Body of pancreas (tissue), 4 donors: ENCODE results near the gene SLC22A2.

Experiments
- POLR2A ChIP-seq, 3 donors: fragments of 450-650 bp; IDR thresholded peaks; one replicate each; pipeline ENCODE4 v1.6.1; 2016; ENCODE audit warnings: antibody characterized with exemption in 3 of 3, mild to moderate bottlenecking in 2 of 3
- TF ChIP-seq, protein P1 (sequence below), 7 experiments: fragments of 450-650 bp in 4 of 7; fragments of 200-600 bp in 3 of 7; sonication (generic) in 3 of 7; IDR thresholded peaks; one replicate each; pipeline ENCODE4 v1.5.1; 2016 to 2019; ENCODE audit warnings: antibody characterized with exemption in 7 of 7

DNA sequence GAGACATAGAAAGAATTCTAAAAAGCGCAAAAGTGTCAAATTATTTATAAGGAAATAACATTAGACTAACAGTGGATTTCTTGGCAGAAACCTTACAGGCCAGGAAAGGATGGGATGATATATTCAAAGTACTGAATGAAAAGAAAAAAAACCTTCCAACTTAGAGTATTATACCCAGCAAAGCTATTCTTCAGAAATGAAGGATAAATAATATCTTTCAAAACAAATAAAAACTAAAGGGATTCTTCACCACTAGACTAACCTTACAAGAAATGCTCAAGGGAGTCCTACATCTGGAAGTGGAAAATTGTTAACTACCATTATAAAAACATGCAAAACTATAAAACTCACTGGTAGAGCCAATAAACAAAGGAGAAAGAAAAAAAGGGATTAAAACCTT is 65.8 kb downstream of the SLC22A2 start:
- TF ChIP-seq, protein P1, sequence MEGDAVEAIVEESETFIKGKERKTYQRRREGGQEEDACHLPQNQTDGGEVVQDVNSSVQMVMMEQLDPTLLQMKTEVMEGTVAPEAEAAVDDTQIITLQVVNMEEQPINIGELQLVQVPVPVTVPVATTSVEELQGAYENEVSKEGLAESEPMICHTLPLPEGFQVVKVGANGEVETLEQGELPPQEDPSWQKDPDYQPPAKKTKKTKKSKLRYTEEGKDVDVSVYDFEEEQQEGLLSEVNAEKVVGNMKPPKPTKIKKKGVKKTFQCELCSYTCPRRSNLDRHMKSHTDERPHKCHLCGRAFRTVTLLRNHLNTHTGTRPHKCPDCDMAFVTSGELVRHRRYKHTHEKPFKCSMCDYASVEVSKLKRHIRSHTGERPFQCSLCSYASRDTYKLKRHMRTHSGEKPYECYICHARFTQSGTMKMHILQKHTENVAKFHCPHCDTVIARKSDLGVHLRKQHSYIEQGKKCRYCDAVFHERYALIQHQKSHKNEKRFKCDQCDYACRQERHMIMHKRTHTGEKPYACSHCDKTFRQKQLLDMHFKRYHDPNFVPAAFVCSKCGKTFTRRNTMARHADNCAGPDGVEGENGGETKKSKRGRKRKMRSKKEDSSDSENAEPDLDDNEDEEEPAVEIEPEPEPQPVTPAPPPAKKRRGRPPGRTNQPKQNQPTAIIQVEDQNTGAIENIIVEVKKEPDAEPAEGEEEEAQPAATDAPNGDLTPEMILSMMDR (IDR thresholded peaks at IDR 0.05), result no peak
- no peak for TF ChIP-seq POLR2A (IDR thresholded peaks at IDR 0.05)
